ENCODE measurements around the gene AACS. TPM values are rescaled to one million over a fixed set of nuclear protein-coding genes. Genes with fewer than 3 reads are reported as not detected.

The AACS gene
- polyA plus RNA-seq, 1 experiment: 27.5 TPM

DNA sequence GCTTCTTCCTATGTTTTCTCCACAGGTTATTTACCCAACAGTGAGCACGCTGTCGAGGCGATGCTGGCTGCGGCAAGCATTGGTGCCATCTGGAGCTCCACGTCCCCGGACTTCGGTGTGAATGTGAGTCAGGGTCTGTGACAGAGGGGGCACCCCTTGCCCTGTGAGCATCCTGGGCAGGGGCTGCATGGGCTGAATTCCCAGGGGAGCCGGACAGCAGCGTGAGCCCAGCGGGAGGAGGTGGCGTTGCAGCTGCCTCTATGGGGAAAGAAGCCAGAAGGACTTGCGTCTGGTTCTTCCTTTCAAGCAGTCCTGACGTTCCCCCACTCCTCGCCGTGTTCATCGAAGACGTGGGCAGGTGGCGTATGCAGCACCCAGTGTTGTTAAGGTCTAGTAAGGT, 26.2 kb downstream of the AACS start:
- CTCF ChIA-PET: no interaction called here
- H3K36me3 ChIP-seq (ENCODE audit: control insufficient read depth, insufficient read depth, low read length): peaks cover 43% of the 10 kb centered on the region
- POLR2A ChIA-PET: no interaction called here
- DNase-seq (ENCODE audit: low read depth): no peak
- TF ChIP-seq, protein P1, sequence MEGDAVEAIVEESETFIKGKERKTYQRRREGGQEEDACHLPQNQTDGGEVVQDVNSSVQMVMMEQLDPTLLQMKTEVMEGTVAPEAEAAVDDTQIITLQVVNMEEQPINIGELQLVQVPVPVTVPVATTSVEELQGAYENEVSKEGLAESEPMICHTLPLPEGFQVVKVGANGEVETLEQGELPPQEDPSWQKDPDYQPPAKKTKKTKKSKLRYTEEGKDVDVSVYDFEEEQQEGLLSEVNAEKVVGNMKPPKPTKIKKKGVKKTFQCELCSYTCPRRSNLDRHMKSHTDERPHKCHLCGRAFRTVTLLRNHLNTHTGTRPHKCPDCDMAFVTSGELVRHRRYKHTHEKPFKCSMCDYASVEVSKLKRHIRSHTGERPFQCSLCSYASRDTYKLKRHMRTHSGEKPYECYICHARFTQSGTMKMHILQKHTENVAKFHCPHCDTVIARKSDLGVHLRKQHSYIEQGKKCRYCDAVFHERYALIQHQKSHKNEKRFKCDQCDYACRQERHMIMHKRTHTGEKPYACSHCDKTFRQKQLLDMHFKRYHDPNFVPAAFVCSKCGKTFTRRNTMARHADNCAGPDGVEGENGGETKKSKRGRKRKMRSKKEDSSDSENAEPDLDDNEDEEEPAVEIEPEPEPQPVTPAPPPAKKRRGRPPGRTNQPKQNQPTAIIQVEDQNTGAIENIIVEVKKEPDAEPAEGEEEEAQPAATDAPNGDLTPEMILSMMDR (IDR thresholded peaks at IDR 0.05; ENCODE audit: insufficient read depth, low read depth, low read length): no peak
- no peaks in the 10 kb centered on the region for H3K27me3 ChIP-seq (ENCODE audit: control insufficient read depth, insufficient read depth, low read length)
- H3K4me3 ChIP-seq (ENCODE audit: low read depth, low read length): no peak overlapping the region

DNA sequence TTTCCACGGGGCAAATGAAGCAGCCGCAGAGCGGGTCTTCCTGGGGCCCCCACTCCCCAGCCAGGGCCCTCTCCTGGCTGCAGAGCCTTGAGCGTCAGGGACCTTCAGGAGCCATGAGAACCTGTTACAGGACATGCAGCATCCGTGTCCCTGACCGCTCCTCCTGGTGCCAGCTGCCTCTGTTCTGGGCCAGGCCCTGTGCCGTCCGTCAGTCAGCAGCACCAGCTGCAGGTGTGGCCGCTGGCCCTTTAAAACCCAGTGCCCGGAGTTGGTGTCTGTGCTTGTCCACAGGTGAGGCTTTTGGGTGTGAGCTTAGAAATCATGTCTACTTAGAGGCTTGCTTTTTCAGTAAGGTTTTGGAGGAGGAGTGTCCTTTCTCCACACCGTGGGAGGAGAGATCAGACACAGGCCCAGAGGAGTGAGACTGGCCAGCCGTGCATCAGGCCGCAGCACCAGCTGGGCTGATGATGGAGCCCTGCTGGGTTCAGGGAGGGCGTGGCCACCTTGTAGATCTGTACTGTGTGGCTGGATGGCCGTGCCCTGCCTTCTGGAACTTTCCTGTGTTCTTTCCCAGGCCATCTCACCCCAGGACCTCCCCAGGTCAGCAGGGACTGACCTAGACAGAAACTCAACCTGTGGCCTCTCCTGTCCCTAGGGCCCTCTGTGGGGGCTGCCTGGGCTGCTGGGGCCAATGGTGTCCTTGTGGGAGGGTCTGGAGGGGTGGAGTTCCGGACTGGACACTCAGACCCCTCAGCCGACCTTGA, 27.1 kb downstream of the AACS start:
- ChIA-PET CTCF (interaction anchor here (1.4 kb wide), 1 partner anchor 12 kb away, joined by 5 read pairs; no protein-coding TSS in a partner anchor), POLR2A (no interaction called here)
- DNase-seq (ENCODE audit: low read depth): no peak
- TF ChIP-seq, protein P1 (IDR thresholded peaks at IDR 0.05; ENCODE audit: insufficient read depth, low read depth, low read length): no peak
- H3K4me3 ChIP-seq (ENCODE audit: low read depth, low read length): no peak overlapping the region
- peaks cover 37% of the 10 kb centered on the region for H3K36me3 ChIP-seq (ENCODE audit: control insufficient read depth, insufficient read depth, low read length)
- no peaks in the 10 kb centered on the region for H3K27me3 ChIP-seq (ENCODE audit: control insufficient read depth, insufficient read depth, low read length)

- no peak for DNase-seq (ENCODE audit: low read depth)
- Histone ChIP-seq H3K36me3 (ENCODE audit: control insufficient read depth, insufficient read depth, low read length) (peaks cover 34% of the 10 kb centered on the region), H3K27me3 (ENCODE audit: control insufficient read depth, insufficient read depth, low read length) (no peaks in the 10 kb centered on the region), H3K4me3 (ENCODE audit: low read depth, low read length) (no peak overlapping the region)
- TF ChIP-seq, protein P1 (IDR thresholded peaks at IDR 0.05; ENCODE audit: insufficient read depth, low read depth, low read length): no peak
- ChIA-PET CTCF (interaction anchor here (1.4 kb wide), 1 partner anchor 12 kb away, joined by 5 read pairs; no protein-coding TSS in a partner anchor), POLR2A (no interaction called here)
These were observed 27.8 kb downstream of the AACS start for GRCh38 chr12:125092872-125093680.

DNA sequence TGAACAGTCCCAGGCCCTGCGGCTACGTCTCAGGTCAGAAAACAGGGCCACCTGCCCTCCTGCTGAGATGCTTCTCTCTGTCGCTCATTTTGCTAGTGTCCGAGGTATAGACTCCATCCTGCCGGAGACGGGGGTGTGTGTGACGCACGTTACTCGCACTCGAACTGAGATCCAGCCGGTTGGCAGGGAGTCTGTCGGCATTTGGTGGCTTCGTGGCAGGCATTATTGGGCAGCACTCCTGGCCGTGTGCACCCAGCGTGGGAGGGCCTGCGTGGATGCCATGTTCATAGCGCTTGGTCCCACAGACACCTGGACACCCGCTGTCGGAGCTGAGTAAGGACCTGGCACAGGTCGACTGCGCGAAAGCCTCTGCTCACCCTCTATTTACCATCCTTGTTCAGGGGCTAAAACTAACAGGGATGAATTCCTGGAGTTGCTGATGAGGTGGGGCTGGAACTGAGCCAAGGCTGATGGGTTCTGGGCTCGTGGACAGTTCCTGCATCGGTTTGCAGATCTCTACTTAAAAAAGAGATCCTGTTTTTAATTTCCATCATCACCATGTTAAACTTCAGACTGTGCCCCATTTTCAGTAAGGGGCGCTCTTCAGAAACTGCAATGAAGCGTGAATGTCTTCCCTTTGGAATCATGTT, 28.6 kb downstream of the AACS start:
- H3K27me3 ChIP-seq (ENCODE audit: control insufficient read depth, insufficient read depth, low read length): no peaks in the 10 kb centered on the region
- H3K36me3 ChIP-seq (ENCODE audit: control insufficient read depth, insufficient read depth, low read length): peaks cover 32% of the 10 kb centered on the region
- CTCF ChIA-PET: interaction anchor here (1.4 kb wide), 1 partner anchor 11 kb away, joined by 5 read pairs; no protein-coding TSS in a partner anchor
- no peak overlapping the region for H3K4me3 ChIP-seq (ENCODE audit: low read depth, low read length)
- TF ChIP-seq, protein P1 (IDR thresholded peaks at IDR 0.05; ENCODE audit: insufficient read depth, low read depth, low read length): no peak
- POLR2A ChIA-PET: no interaction called here
- no peak for DNase-seq (ENCODE audit: low read depth)

- Histone ChIP-seq H3K36me3 (ENCODE audit: control insufficient read depth, insufficient read depth, low read length) (peaks cover 15% of the 10 kb centered on the region), H3K27me3 (ENCODE audit: control insufficient read depth, insufficient read depth, low read length) (no peaks in the 10 kb centered on the region), H3K4me3 (ENCODE audit: low read depth, low read length) (no peak overlapping the region)
- ChIA-PET CTCF (no interaction called here), POLR2A (no interaction called here)
- DNase-seq (ENCODE audit: low read depth): no peak
- TF ChIP-seq, protein P1 (IDR thresholded peaks at IDR 0.05; ENCODE audit: insufficient read depth, low read depth, low read length): no peak
These were observed 31.7 kb downstream of the AACS start for GRCh38 chr12:125096894-125097293.

All from BJ (cell line).